ENCODE data around the gene GABRA4.

GABRA4 gene

GRCh38 chr4:46937493-46937892, 55.9 kb downstream of the GABRA4 start:
- H3K4me3 ChIP-seq (replicated peaks in 1 of 2; ENCODE audit: low read depth in 2 of 2, low read length in 2 of 2): no peak overlapping the region
- DNase-seq (ENCODE audit: low read depth in 2 of 2): peak; percentile 2 to 38
- TF ChIP-seq CTCF (IDR thresholded peaks at IDR 0.05; ENCODE audit: low read depth, low read length): peak; percentile 35

- H3K4me3 ChIP-seq (replicated peaks in 1 of 2; ENCODE audit: low read depth in 2 of 2, low read length in 2 of 2): no peak overlapping the region
- no peak for TF ChIP-seq CTCF (IDR thresholded peaks at IDR 0.05; ENCODE audit: low read depth, low read length)
- DNase-seq (ENCODE audit: low read depth in 2 of 2): no peak
These were observed 58.7 kb downstream of the GABRA4 start for GRCh38 chr4:46934726-46935125.

GRCh38 chr4:46933686-46934085, 59.7 kb downstream of the GABRA4 start:
- no peak for DNase-seq (ENCODE audit: low read depth in 2 of 2)
- no peak for TF ChIP-seq CTCF (IDR thresholded peaks at IDR 0.05; ENCODE audit: low read depth, low read length)

GRCh38 chr4:46931981-46932380, 61.4 kb downstream of the GABRA4 start:
- DNase-seq (ENCODE audit: low read depth in 2 of 2): peak; percentile 48 to 72
- no peak overlapping the region for H3K4me3 ChIP-seq (replicated peaks in 1 of 2; ENCODE audit: low read depth in 2 of 2, low read length in 2 of 2)
- TF ChIP-seq CTCF (IDR thresholded peaks at IDR 0.05; ENCODE audit: low read depth, low read length): peak; percentile 67

More at GRCh38 chr4:46933686-46934085, 59.7 kb downstream of the GABRA4 start:
- H3K4me3 ChIP-seq (replicated peaks in 1 of 2; ENCODE audit: low read depth in 2 of 2, low read length in 2 of 2): no peak overlapping the region

- DNase-seq (ENCODE audit: low read depth in 2 of 2): no peak
- H3K4me3 ChIP-seq (replicated peaks in 1 of 2; ENCODE audit: low read depth in 2 of 2, low read length in 2 of 2): no peak overlapping the region
- TF ChIP-seq CTCF (IDR thresholded peaks at IDR 0.05; ENCODE audit: low read depth, low read length): no peak
These were observed 62.5 kb downstream of the GABRA4 start for GRCh38 chr4:46930891-46931290.

GRCh38 chr4:46927201-46927600, 66.2 kb downstream of the GABRA4 start:
- H3K4me3 ChIP-seq (replicated peaks in 1 of 2; ENCODE audit: low read depth in 2 of 2, low read length in 2 of 2): no peak overlapping the region
- DNase-seq (ENCODE audit: low read depth in 2 of 2): no peak
- no peak for TF ChIP-seq CTCF (IDR thresholded peaks at IDR 0.05; ENCODE audit: low read depth, low read length)

- TF ChIP-seq CTCF (IDR thresholded peaks at IDR 0.05; ENCODE audit: low read depth, low read length): no peak
- DNase-seq (ENCODE audit: low read depth in 2 of 2): no peak
- no peak overlapping the region for H3K4me3 ChIP-seq (replicated peaks in 1 of 2; ENCODE audit: low read depth in 2 of 2, low read length in 2 of 2)
These were observed 68.4 kb downstream of the GABRA4 start for GRCh38 chr4:46924789-46925529.
